K562 (cell line): ENCODE measurements around the gene TRAF3IP3. TPM values are rescaled to one million over a fixed set of nuclear protein-coding genes. Genes with fewer than 3 reads are reported as not detected.

Experiments used
- ADNP ChIP-seq: fragments of 200-800 bp; sonication (Bioruptor generic); IDR thresholded peaks from 2 replicates; pipeline ENCODE4 v1.6.1; 2016; ENCODE audit warnings: missing genetic modification characterization, missing compliant biosample characterization
- ARID1B ChIP-seq: fragments of 450-650 bp; IDR thresholded peaks from 2 replicates; pipeline ENCODE4 v1.6.1; 2016; ENCODE audit warnings: antibody characterized with exemption, mild to moderate bottlenecking, inconsistent platforms
- ATF4 ChIP-seq: fragments of 450-650 bp; formaldehyde crosslinking; IDR thresholded peaks from 2 replicates; pipeline ENCODE4 v1.4.0; 2022; ENCODE audit warnings: mild to moderate bottlenecking, moderate library complexity
- CBFA2T3 ChIP-seq: fragments of 450-650 bp; IDR thresholded peaks from 2 replicates; pipeline ENCODE4 v1.6.1; 2017
- CBFB ChIP-seq: sonication (generic); formaldehyde crosslinking; IDR thresholded peaks from 2 replicates; pipeline ENCODE4 v1.4.0; 2020; ENCODE audit warnings: mild to moderate bottlenecking, missing genetic modification reagents
- CEBPB ChIP-seq: fragments of 450-650 bp; IDR thresholded peaks from 2 replicates; pipeline ENCODE4 v1.6.1; 2016; ENCODE audit warnings: missing genetic modification characterization, missing compliant biosample characterization
- CLOCK ChIP-seq: fragments of 250-450 bp; sonication (Bioruptor Pico); IDR thresholded peaks from 2 replicates; pipeline ENCODE4 v1.4.0; 2020; ENCODE audit warnings: mild to moderate bottlenecking, moderate library complexity, borderline replicate concordance
- GTF2B ChIP-seq: IDR thresholded peaks from 2 replicates; pipeline ENCODE4 v1.6.1; 2011; ENCODE audit not compliant: insufficient read length; ENCODE audit errors: extremely low read depth
- HOXB6 ChIP-seq: fragments of 250-450 bp; sonication (Bioruptor Pico); IDR thresholded peaks from 2 replicates; pipeline ENCODE4 v1.5.1; 2022; ENCODE audit warnings: mild to moderate bottlenecking, borderline replicate concordance
- MTA2 ChIP-seq: fragments of 450-650 bp; IDR thresholded peaks from 2 replicates; pipeline ENCODE4 v1.6.1; 2016; ENCODE audit warnings: low read depth
- NFATC3 ChIP-seq: fragments of 450-650 bp; IDR thresholded peaks from 2 replicates; pipeline ENCODE4 v1.6.1; 2017; ENCODE audit warnings: mild to moderate bottlenecking
- NUFIP1 ChIP-seq: fragments of 450-650 bp; IDR thresholded peaks from 2 replicates; pipeline ENCODE4 v1.6.1; 2018; ENCODE audit not compliant: partially characterized antibody
- PHTF2 ChIP-seq: fragments of 250-450 bp; sonication (Bioruptor Pico); IDR thresholded peaks from 2 replicates; pipeline ENCODE4 v1.5.0; 2021; ENCODE audit warnings: mild to moderate bottlenecking
- RCOR1 ChIP-seq, 2 experiments: IDR thresholded peaks; 2 replicates each; pipeline ENCODE4 v1.6.1; 2012; ENCODE audit warnings: low read depth in 2 of 2, low read length in 2 of 2, borderline replicate concordance in 1 of 2, improper control_type of control experiment in 1 of 2
- SMARCC2 ChIP-seq: fragments of 450-650 bp; IDR thresholded peaks from 2 replicates; pipeline ENCODE4 v1.6.1; 2017; ENCODE audit warnings: antibody characterized with exemption, moderate library complexity, mild to moderate bottlenecking, low read depth
- SRF ChIP-seq, 2 experiments: fragments of 250-450, 450-650 bp in 1 of 2; sonication (Bioruptor Pico) in 1 of 2; sonication (generic) in 1 of 2; formaldehyde crosslinking; IDR thresholded peaks; 2 replicates each; pipeline versions ENCODE4 v1.5.0 to v1.5.1; 2020 to 2022; ENCODE audit warnings: mild to moderate bottlenecking in 1 of 2, missing genetic modification reagents in 1 of 2
- STAT5A ChIP-seq: IDR thresholded peaks from 2 replicates; pipeline ENCODE4 v1.6.1; 2012; ENCODE audit warnings: low read length, inconsistent platforms, borderline replicate concordance
- TAL1 ChIP-seq: fragments of 450-650 bp; IDR thresholded peaks from 2 replicates; pipeline ENCODE4 v1.6.1; 2016; ENCODE audit warnings: mild to moderate bottlenecking
- TBP ChIP-seq: optimal IDR thresholded peaks from 2 replicates; pipeline ENCODE3; 2011; ENCODE audit warnings: low read depth, low read length, improper control_type of control experiment
- ZBTB8A ChIP-seq: fragments of 450-650 bp; IDR thresholded peaks from 2 replicates; pipeline ENCODE4 v1.6.1; 2018; ENCODE audit warnings: mild to moderate bottlenecking, moderate library complexity; ENCODE audit not compliant: partially characterized antibody
- ZEB2 ChIP-seq: fragments of 450-650 bp; IDR thresholded peaks from 2 replicates; pipeline ENCODE4 v1.6.1; 2016
- ZNF134 ChIP-seq: fragments of 250-450 bp; sonication (Bioruptor Pico); conservative IDR thresholded peaks from 2 replicates; pipeline ENCODE4 v1.4.0; 2020
- ZNF561 ChIP-seq: fragments of 450-650 bp; formaldehyde crosslinking; conservative IDR thresholded peaks from 2 replicates; pipeline ENCODE4 v1.4.0; 2020; ENCODE audit warnings: mild to moderate bottlenecking, moderate library complexity
- ZNF584 ChIP-seq: fragments of 200-800 bp; sonication (Bioruptor generic); IDR thresholded peaks from 2 replicates; pipeline ENCODE4 v1.6.1; 2016; ENCODE audit warnings: low read depth, mild to moderate bottlenecking, missing genetic modification characterization, missing compliant biosample characterization
- ZZZ3 ChIP-seq: fragments of 450-650 bp; IDR thresholded peaks from 2 replicates; pipeline ENCODE4 v1.6.1; 2016; ENCODE audit warnings: antibody characterized with exemption, mild to moderate bottlenecking, moderate library complexity
- polyA plus RNA-seq, 8 experiments: library from polyadenylated mRNA; depleted of rRNA in 4 of 8; stranded (reverse) in 5 of 8; unstranded in 3 of 8; fragments of >200 nt; fragmentation: Nextera tagmentation in 2 of 8; fragmentation: Illumina TruSeq in 1 of 8; extraction: Ambion mirVana in 2 of 8; extraction: Trizol in 1 of 8; gene quantifications; 2 replicates each; pipeline versions ENCODE4 v1.2.1 to v1.2.3, GENCODE V29; 2011 to 2014; ENCODE audit warnings: inconsistent platforms in 1 of 8, missing spikeins in 1 of 8
- total RNA-seq, 7 experiments: library from RNA; depleted of rRNA in 6 of 7; stranded (reverse); fragments of >200 nt in 6 of 7; fragmentation: Illumina TruSeq in 2 of 7; extraction: Trizol in 2 of 7; gene quantifications; 2 replicates each; pipeline versions ENCODE4 v1.2.1 to v1.2.3, GENCODE V29; 2011 to 2021; ENCODE audit warnings: low replicate concordance in 1 of 7

Gene TRAF3IP3
- total and polyA plus RNA-seq, 9 of the 15 experiments (the other 6 are each of a cell fraction or from before 2014, with no cell fraction given): 0.06 to 1.1 (median 0.31) TPM

- TF ChIP-seq NUFIP1: no peak
- TF ChIP-seq HOXB6 (CRISPR knock-in tag): no peak
- 0 out of 2 replicates have a peak, but pooled peaks have one; percentile 36 for TF ChIP-seq ZNF584 (CRISPR knock-in tag)
- TF ChIP-seq TAL1: peak; percentile 31; the same call in 1 of the 2 replicates
- TF ChIP-seq ZBTB8A: no peak
- peak; percentile 42; the same call in 1 of the 2 replicates for TF ChIP-seq ARID1B
- no peak for TF ChIP-seq ZNF561 (CRISPR knock-in tag)
- TF ChIP-seq CLOCK: peak; percentile 19; the same call in 1 of the 2 replicates
- no peak for TF ChIP-seq TBP
- TF ChIP-seq CBFA2T3: peak; percentile 40
- no peak for TF ChIP-seq PHTF2 (CRISPR knock-in tag)
- no peak for TF ChIP-seq CBFB (CRISPR knock-in tag)
- no peak for TF ChIP-seq ZZZ3
- TF ChIP-seq SRF (CRISPR knock-in tag; IDR thresholded peaks at IDR 0.05): 0 out of 4 replicates have a peak, but pooled peaks of 1 of the 2 experiments have one; percentile 20
- TF ChIP-seq ADNP (tag): no peak
- no peak for TF ChIP-seq GTF2B
- no peak for TF ChIP-seq NFATC3
- no peak for TF ChIP-seq MTA2
- no peak for TF ChIP-seq SMARCC2
- TF ChIP-seq ATF4 (CRISPR knock-in tag): peak; percentile 91
- no peak for TF ChIP-seq ZEB2
- peak in 1 of 2 experiments; percentile 68; a peak in 1 of 4 replicates for TF ChIP-seq RCOR1 (IDR thresholded peaks at IDR 0.05; ENCODE audit: borderline replicate concordance in 1 of 2, low read depth in 2 of 2, low read length in 2 of 2)
- TF ChIP-seq CEBPB (tag): peak; percentile 87
- no peak for TF ChIP-seq ZNF134 (CRISPR knock-in tag)
- no peak for TF ChIP-seq STAT5A
Measured at GRCh38 chr1:209746451-209747165, 9.2 kb upstream of the TRAF3IP3 start (continued).
